NCI-H2107 treated with DMSO at 0.1 percent for 48 hours (cell line): ENCODE data around the gene KIF25.

Experiments
- DNase-seq: peaks from one replicate; lab custom pipeline; 2025; ENCODE audit not compliant: unreplicated experiment; lab: John Stamatoyannopoulos, UW

KIF25 gene

DNA sequence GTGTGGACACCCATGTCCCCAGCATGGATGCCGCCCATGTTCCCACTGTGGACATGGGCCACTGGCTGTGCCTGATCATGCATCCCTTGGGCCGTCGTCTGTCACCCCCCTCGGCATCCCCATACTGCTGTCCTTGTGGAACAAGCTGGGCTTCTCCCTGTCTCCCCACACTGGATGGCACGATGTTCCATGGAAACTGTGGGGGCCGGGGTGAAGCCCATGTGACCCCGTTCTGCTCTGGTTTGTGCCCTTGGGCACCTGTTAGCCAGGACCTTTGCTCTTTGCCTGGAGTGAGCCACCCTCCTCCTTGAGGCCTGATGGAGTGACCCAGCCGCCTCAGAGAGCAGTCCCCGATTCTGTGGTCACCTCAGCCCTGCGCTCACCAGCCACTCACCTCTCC lies 89.1 kb downstream of the KIF25 start:
- no peak for DNase-seq

DNA sequence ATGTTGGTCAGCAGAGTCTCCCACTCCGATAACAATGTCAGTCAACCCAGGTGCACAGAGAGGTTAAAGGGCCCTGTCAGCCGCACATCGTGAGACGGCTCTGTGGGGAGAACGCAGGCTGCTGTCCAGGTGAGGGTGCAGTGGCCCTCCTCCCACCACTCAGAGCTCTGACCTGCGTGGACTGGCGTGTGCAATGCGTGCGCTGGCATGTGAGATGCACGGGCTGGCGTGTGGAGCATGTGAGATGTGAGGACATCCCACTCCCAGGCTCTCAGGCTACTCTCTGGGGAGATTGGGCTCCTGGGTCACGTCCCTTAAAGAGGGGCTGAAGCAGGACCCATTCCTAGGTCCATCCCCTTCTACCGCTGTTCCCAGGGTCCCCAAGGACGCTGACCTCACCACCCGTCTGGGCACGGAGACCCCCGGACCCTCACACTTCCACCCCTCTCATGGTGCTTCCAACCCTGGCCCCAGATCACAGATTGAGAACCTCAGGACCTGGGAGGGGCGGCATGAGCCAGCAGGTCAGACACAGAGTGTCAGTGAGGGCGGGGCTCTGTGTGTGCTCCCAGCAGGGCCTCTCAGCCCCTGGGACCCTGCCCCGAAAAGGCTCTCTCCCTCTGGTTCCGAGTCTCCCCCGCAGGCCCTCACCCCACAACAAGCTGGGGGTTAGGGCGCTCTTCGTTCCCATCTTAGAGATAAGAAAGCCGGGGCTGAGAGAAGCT lies 90.1 kb downstream of the KIF25 start:
- DNase-seq: no peak

DNA sequence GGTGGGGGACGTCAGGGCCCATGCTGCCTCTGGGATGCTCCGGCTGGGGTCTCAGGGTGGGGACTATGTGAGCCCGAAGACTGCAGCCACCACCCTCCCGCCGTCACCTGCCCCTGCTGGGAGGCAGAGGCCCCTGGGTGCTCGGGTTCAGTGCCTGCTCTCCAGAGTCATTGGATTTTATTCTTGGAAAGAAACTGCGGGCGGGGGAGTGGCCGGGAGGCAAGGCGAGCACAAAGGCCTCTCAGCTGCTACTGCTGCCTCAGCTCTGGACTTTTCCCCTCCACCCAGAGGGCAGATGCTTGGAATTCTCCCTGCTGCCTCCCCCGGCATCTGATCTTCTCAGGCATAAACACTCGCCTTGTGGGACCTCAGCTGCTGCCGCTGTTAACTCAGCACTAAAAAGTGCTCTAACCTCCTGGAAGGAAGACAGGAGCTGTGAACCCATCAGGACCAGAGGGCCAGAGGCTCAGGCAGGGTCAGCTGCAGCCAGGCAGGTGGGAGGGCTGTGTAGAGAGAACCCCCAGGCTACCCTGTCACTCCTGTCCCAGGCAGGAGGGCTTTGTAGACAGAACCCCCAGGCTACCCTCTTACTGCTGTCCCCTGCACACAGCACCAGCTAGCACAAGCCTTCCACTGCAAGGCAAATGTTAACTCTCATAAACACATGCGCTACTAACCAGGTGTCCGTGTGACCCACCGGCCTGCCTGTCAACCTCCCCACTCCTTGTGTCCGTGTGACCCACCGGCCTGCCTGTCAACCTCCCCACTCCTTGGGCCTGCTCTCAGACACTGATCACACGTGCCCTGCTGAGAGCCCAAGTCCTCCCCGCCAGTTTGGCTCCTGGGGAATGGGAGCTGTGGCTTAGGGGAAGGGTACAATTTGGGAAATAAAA lies 90.9 kb downstream of the KIF25 start:
- peak; percentile 69 for DNase-seq

DNA sequence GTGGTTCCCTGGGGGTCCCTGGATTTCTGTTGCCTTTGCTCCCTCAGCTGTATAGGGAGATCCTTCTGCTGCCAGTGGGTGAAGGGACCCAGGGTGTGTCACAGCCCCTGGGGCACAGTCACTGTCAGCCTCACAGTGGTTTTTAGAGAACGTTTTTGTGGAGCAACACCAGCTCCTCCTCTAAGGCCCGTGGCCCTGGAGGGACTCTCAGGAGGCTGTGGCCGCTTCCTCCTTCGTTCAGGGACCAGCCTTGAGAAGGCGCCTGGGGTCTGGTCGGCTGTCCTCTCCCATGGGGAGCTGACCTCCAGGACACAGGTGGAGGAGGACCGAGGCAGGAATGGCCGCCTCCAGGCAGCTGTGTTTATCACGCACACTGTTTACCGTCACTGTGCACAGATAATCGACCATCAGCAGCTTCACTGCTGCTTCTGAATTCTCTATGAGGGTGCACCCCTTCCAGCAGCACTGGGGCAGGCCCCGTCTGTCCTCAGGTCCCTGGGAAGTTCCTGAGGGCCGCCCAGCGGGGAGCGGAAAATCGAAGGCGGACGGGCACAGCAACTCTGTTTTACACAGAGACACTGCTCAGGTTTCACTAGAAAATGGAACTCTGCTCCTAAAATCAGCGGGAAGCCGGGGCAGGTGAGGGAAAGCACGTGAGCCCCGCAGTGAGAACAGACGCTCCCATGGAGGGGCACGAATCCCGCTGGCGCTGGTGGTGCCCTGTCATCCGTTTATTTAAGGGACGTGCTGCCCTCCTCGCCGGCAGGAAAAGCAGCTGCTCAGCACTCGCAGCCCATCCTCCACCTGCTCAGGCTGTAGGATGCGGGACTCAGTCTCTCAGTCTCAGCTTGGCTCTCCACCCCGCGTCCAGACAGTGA lies 92.0 kb downstream of the KIF25 start:
- DNase-seq: peak; percentile 93

DNA sequence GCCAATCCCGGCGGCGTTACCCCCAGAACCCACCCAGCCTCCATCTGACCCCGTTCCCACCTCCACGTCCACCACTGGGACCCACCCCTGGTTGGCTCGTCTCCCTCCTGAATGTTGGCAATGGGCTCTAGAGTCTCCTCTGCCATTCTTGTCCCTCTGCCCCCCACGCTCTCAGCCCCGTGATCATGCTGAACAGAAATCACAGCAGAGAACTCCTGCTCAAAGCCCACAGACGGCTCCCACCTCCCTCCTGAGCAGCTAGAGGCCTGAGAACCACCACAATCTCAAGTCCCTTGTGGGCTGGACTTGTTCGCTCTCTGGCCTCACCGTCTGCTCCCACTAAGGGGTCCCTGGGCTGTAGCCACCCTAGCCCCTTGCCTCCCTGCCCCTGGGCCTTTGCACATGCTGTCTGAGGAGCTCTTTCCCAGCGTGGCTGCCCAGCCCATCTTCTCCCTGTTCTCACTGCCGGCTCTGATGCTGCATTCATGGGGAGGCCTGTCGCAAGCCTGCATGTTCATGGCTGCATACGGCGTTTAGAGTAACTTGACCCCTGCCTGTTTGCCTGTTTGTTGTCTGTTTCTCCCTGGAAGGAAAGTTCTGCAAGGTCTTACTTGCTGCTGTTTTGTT lies 92.7 kb downstream of the KIF25 start:
- no peak for DNase-seq

DNA sequence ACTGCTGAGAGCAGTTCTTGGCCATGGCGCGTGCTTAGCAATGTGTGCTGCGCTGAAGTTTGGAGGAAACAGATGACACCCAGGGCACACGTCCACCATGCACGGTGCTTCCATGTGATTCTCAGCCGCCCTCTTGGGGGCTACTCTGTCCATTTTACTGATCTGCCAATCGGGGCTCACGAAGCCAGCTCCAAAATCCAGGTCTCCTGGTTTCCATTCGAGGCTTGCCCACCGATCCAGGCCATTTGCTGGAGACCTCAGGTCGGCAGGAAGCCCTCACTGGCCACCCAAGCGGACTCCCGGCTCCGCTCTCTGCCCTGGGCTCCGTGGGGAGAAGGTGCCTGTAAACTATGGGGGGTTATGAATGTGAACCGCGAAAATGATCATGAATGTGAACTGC lies 93.2 kb downstream of the KIF25 start:
- no peak for DNase-seq

DNA sequence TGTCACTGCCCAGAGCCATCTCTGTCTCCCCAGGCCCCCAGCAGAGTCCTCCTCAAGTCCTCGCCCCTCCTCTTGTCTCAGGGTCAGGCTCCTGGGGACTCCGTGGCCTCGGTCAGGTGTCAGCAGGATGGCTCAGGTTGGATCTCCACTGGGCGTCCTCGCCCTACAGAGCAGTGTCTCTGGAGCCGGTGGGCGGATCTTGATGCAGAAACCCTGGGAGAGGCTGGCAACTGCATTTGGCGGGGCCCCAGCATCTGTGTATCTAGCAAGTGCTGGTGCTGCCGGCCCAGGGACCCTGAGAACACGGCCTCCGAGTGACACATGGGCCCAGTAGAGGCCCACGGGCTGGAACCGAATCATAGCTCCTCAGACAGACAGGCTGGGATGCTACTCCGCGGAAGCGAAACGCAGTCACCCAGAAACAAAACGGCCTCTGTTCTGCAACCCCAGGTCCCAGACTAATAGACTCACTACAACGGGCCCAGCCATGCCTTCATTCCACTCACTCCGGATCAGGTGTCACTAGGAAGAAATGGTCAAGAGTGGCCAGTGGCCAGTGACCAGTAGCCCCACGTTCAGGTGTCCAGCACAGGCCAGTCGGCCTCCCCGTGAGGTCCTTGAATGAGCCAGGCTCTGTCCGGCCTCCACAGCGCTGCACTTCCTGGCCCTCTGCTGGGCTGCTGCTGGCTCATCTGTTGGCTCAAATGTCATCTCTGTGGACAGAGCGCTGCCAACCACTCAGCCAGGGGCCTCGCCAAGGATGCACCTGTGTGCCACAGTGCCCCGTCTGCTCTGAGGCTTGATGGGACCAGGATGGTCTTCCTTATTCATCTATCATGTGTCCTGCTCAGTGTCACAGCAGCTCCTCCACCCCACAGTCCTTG lies 94.2 kb downstream of the KIF25 start:
- no peak for DNase-seq

DNA sequence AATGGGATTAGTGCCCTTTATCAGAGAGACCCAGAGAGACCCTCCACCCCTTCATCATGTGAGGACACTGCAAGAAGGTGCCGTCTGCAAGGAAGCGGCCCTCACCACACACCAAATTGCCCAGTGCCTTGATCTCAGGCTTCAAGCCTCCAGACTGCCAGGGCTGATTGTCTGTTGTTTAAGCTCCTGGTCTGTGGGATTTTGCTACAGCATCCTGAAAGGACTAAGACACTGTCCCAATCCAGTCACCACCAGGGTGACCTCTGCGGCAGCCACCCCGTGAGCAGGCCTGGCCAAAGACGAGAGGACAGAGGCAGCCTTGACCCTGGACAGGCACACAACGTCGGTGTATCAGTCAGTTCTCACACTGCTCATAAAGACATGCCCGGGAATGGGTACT lies 95.1 kb downstream of the KIF25 start:
- no peak for DNase-seq

DNA sequence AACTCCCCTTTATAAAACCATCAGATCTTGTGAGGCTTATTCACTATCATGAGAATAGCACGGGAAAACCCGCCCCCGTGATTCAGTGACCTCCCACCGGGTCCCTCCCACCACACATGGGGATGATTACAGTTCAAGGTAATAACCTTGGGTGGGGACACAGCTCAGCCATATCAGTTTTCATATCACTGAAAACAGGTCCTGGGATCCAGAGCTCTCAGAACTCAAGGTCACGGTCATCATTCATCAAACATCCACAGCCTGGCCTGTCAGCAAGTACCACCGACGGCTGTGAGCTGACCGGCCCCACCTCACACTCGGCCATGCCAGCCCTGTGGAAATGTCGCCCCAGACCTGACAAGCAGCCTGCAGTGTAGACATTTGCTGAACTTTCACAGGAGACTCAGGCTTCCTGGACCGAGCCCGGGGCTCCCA lies 95.6 kb downstream of the KIF25 start:
- DNase-seq: no peak

DNA sequence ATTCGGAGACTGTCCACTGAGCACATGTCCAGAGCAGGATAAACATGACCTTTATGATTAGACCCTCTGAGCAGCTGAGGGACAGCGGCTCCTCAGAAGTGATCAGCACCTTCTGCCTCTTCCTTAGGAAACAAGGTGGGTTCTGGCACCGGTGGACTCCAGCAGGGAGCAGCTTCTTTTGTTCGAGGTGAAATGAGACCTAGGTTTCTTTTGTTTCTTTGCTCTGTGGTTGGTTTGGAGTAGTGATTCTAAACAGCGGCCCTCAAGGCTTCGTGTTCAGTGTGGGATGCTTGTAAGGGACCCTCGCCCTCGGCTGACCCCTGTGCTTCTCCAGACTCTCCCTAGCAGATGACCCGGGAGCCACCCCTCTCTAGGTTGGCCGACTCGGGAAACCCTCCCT lies 96.2 kb downstream of the KIF25 start:
- DNase-seq: peak; percentile 69
